ENCODE measurements around the gene UGT1A10. TPM values are rescaled to one million over a fixed set of nuclear protein-coding genes. Genes with fewer than 3 reads are reported as not detected.

The UGT1A10 gene
- total and polyA plus RNA-seq, 2 of the 13 experiments (the other 11 are each of a cell fraction or from before 2014, with no cell fraction given) = not detected

- Histone ChIP-seq H3K36me3 (replicated peaks in 1 of 2; ENCODE audit: control insufficient read depth in 1 of 2, insufficient read depth in 2 of 2, low read length in 2 of 2) (no peaks in the 10 kb centered on the region), H3K27me3 (ENCODE audit: control insufficient read depth in 1 of 2, insufficient read depth in 2 of 2, low read length in 2 of 2) (peaks cover 0 to 52% of the 10 kb centered on the region in 2 experiments; a peak in 3 of 5 replicates), H4K20me1 (ENCODE audit: insufficient read depth, low read length) (no peaks in the 10 kb centered on the region), H3K9me3 (ENCODE audit: low read length) (no peaks in the 10 kb centered on the region), H3K4me2 (ENCODE audit: low read depth, low read length) (no peak overlapping the region), H3K79me2 (ENCODE audit: insufficient read depth, low read length) (no peaks in the 10 kb centered on the region), H3K4me1 (ENCODE audit: insufficient read depth, low read length) (no peaks in the 10 kb centered on the region), H3K4me3 (replicated peaks in 1 of 3; ENCODE audit: insufficient read depth in 1 of 3, low read depth in 2 of 3, low read length in 3 of 3) (no peak overlapping the region), H2AFZ (ENCODE audit: low read length) (no peak overlapping the region), H3K9ac (ENCODE audit: insufficient read depth, low read depth, low read length) (no peak overlapping the region), H3K27ac (ENCODE audit: extremely low read length, insufficient read depth, low read length) (no peak overlapping the region)
- DNase-seq (ENCODE audit: low spot score) (no peak), ATAC-seq (no peak), FAIRE-seq (no peak)
- WGBS (ENCODE audit: low lambda C conversion rate) = 41% methylated on average over 8 of the region's 8 CpGs
- ChIA-PET CTCF (ENCODE audit: low intra/inter-chr PET ratio, low total read pairs) (no interaction called here), POLR2A (no interaction called here)
- BruUV-seq (replicated peaks) = no TSS peak
- in situ Hi-C loops (cut with HindIII; ENCODE audit: extremely low pct_ligation_motif_present, low pct_unique_long_range_greater_than_20kb) = no loop called here
- intact Hi-C loops (cut with micrococcal nuclease; ENCODE audit: unreplicated experiment) = no loop called here
- TF ChIP-seq RBM22 (optimal IDR thresholded peaks at IDR 0.05; ENCODE audit: low read length) (no peak), SUZ12 (IDR thresholded peaks at IDR 0.05; ENCODE audit: low read depth, low read length) (no peak), ZNF160 (CRISPR knock-in tag; IDR thresholded peaks at IDR 0.05) (no peak), TP53 (CRISPR knock-in tag; conservative IDR thresholded peaks at IDR 0.05) (no peak), POLR2G (IDR thresholded peaks at IDR 0.05; ENCODE audit: low read depth, low read length) (no peak), MBD4 (IDR thresholded peaks at IDR 0.05; ENCODE audit: borderline replicate concordance, low read length) (no peak), PAX8 (CRISPR knock-in tag; IDR thresholded peaks at IDR 0.05; ENCODE audit: borderline replicate concordance) (no peak), FOXP1 (IDR thresholded peaks at IDR 0.05) (no peak), FOXP1 (CRISPR knock-in tag; IDR thresholded peaks at IDR 0.05) (no peak), ZKSCAN1 (IDR thresholded peaks at IDR 0.05; ENCODE audit: low read length) (no peak)
- TF ChIP-seq, protein P1, sequence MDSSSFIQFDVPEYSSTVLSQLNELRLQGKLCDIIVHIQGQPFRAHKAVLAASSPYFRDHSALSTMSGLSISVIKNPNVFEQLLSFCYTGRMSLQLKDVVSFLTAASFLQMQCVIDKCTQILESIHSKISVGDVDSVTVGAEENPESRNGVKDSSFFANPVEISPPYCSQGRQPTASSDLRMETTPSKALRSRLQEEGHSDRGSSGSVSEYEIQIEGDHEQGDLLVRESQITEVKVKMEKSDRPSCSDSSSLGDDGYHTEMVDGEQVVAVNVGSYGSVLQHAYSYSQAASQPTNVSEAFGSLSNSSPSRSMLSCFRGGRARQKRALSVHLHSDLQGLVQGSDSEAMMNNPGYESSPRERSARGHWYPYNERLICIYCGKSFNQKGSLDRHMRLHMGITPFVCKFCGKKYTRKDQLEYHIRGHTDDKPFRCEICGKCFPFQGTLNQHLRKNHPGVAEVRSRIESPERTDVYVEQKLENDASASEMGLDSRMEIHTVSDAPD (CRISPR knock-in tag; IDR thresholded peaks at IDR 0.05) = no peak
- TF ChIP-seq, protein P2, sequence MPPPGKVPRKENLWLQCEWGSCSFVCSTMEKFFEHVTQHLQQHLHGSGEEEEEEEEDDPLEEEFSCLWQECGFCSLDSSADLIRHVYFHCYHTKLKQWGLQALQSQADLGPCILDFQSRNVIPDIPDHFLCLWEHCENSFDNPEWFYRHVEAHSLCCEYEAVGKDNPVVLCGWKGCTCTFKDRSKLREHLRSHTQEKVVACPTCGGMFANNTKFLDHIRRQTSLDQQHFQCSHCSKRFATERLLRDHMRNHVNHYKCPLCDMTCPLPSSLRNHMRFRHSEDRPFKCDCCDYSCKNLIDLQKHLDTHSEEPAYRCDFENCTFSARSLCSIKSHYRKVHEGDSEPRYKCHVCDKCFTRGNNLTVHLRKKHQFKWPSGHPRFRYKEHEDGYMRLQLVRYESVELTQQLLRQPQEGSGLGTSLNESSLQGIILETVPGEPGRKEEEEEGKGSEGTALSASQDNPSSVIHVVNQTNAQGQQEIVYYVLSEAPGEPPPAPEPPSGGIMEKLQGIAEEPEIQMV (CRISPR knock-in tag; IDR thresholded peaks at IDR 0.05; ENCODE audit: low read depth) = no peak
Measured at GRCh38 chr2:233803994-233804393, 167.7 kb downstream of the UGT1A10 start.
